Ishikawa (cell line): Measurements from ENCODE around the gene MIOS.

Source experiments
- CEBPB ChIP-seq: IDR thresholded peaks from 2 replicates; pipeline ENCODE4 v1.6.1; 2012
- CREB1 ChIP-seq: IDR thresholded peaks from 2 replicates; pipeline ENCODE4 v1.6.1; 2012; ENCODE audit warnings: low read depth
- EGR1 ChIP-seq: IDR thresholded peaks from 2 replicates; pipeline ENCODE4 v1.6.1; 2012
- EP300 ChIP-seq: IDR thresholded peaks from 2 replicates; pipeline ENCODE4 v1.6.1; 2012; ENCODE audit warnings: borderline replicate concordance
- FOXM1 ChIP-seq: IDR thresholded peaks from 2 replicates; pipeline ENCODE4 v1.6.1; 2012; ENCODE audit warnings: low read depth, borderline replicate concordance
- NFIC ChIP-seq: IDR thresholded peaks from 2 replicates; pipeline ENCODE4 v1.6.1; 2012
- RAD21 ChIP-seq: IDR thresholded peaks from 2 replicates; pipeline ENCODE4 v1.6.1; 2012; ENCODE audit warnings: low read depth
- TAF1 ChIP-seq: IDR thresholded peaks from 2 replicates; pipeline ENCODE4 v1.6.1; 2012; ENCODE audit warnings: low read depth, mild to moderate bottlenecking
- TCF12 ChIP-seq: IDR thresholded peaks from 2 replicates; pipeline ENCODE4 v1.6.1; 2012; ENCODE audit warnings: low read depth
- TEAD4 ChIP-seq: IDR thresholded peaks from 2 replicates; pipeline ENCODE4 v1.6.1; 2012
- YY1 ChIP-seq: IDR thresholded peaks from 2 replicates; pipeline ENCODE4 v1.6.1; 2012; ENCODE audit warnings: low read depth
- ZBTB7A ChIP-seq: IDR thresholded peaks from 2 replicates; pipeline ENCODE4 v1.6.1; 2012; ENCODE audit warnings: low read depth
- TF ChIP-seq, protein P1 (sequence below): IDR thresholded peaks from 2 replicates; pipeline ENCODE4 v1.6.1; 2012
- TF ChIP-seq, protein P2 (sequence below): IDR thresholded peaks from 2 replicates; pipeline ENCODE4 v1.6.1; 2012; ENCODE audit warnings: low read depth, mild to moderate bottlenecking
- TF ChIP-seq, protein P3 (sequence below): IDR thresholded peaks from 2 replicates; pipeline ENCODE4 v1.6.1; 2012

The MIOS gene

DNA sequence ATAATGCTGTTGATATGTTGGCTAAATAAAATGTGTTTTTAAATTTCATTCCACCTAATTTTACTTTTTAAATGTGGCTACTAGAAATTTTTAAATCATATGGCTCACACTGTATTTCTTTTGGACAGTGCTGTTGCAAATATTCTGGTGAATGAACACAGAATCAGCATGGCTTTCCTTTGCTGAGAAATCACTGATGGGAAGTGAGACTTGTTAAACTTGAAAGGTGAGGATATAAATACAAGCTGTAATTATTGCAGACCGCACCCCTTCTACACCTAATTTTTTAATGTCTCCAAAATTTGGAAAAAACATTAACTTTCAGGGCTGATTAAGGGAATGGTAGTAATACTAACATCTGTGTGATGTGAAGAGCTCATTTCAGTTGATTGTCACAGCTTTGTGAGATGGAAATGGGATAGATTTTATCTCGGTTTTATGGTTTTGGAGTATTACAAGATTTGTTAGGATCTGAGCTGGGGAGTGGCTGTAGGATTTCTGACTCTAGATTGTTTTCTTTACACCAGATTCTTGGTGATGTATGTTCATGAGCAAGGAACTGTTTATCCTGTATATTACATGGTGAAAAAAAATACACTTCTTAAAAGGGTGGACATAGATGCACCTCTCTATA is 1.3 kb downstream of the MIOS start:
- TF ChIP-seq TAF1 (no peak), YY1 (no peak), EP300 (no peak), TEAD4 (no peak), NFIC (no peak), RAD21 (no peak), TCF12 (no peak), ZBTB7A (no peak), CREB1 (no peak), EGR1 (no peak), CEBPB (no peak), FOXM1 (no peak)
- TF ChIP-seq, protein P1, sequence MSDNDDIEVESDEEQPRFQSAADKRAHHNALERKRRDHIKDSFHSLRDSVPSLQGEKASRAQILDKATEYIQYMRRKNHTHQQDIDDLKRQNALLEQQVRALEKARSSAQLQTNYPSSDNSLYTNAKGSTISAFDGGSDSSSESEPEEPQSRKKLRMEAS: no peak
- TF ChIP-seq, protein P2, sequence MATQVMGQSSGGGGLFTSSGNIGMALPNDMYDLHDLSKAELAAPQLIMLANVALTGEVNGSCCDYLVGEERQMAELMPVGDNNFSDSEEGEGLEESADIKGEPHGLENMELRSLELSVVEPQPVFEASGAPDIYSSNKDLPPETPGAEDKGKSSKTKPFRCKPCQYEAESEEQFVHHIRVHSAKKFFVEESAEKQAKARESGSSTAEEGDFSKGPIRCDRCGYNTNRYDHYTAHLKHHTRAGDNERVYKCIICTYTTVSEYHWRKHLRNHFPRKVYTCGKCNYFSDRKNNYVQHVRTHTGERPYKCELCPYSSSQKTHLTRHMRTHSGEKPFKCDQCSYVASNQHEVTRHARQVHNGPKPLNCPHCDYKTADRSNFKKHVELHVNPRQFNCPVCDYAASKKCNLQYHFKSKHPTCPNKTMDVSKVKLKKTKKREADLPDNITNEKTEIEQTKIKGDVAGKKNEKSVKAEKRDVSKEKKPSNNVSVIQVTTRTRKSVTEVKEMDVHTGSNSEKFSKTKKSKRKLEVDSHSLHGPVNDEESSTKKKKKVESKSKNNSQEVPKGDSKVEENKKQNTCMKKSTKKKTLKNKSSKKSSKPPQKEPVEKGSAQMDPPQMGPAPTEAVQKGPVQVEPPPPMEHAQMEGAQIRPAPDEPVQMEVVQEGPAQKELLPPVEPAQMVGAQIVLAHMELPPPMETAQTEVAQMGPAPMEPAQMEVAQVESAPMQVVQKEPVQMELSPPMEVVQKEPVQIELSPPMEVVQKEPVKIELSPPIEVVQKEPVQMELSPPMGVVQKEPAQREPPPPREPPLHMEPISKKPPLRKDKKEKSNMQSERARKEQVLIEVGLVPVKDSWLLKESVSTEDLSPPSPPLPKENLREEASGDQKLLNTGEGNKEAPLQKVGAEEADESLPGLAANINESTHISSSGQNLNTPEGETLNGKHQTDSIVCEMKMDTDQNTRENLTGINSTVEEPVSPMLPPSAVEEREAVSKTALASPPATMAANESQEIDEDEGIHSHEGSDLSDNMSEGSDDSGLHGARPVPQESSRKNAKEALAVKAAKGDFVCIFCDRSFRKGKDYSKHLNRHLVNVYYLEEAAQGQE: no peak
- TF ChIP-seq, protein P3, sequence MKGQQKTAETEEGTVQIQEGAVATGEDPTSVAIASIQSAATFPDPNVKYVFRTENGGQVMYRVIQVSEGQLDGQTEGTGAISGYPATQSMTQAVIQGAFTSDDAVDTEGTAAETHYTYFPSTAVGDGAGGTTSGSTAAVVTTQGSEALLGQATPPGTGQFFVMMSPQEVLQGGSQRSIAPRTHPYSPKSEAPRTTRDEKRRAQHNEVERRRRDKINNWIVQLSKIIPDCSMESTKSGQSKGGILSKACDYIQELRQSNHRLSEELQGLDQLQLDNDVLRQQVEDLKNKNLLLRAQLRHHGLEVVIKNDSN: no peak

DNA sequence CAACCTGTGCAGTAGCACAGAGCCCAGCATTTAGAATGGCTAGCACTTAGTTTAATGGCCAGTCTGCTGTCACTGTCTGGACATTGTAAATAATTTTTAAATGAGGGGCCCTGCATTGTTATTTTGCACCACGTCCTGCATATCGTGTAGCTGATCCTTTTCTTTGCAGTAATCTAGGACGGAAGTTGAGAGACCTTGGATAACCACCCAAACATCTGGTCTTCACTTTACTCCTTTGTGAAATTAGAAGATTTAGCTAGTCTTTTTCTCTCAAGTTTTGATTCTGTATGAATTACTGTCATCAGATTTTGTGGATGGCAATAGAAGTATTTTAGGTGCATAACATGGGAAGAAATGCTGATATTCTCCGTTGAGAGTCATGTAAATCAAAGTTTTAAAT is 1.9 kb downstream of the MIOS start:
- TF ChIP-seq, protein P3: no peak
- TF ChIP-seq, protein P1: no peak
- TF ChIP-seq EP300 (no peak), EGR1 (no peak), NFIC (no peak), TEAD4 (no peak), RAD21 (no peak), YY1 (no peak), TCF12 (no peak), CEBPB (no peak)

DNA sequence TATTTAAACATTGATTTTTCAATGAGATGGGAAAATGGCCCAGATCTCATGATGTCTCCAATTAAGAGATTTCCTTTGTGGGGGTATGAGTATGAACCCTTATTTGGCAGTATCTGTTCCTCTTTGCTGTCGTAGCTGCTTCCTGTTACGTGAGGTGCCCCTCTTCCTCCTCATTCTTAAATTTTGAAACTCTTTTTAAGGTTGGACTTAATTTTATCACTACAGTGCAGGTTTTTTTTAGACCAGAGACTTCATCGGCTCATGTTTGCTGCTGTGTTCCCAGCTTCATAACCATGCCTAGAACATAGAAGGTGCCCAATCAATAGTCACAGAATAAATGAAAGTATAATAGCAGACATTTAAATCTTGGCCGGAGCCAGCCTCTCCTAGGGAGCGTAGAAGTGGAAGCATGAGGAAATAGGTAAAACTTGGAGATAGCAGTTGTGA is 2.4 kb downstream of the MIOS start:
- TF ChIP-seq NFIC (no peak), EP300 (no peak)
- TF ChIP-seq, protein P3: no peak

DNA sequence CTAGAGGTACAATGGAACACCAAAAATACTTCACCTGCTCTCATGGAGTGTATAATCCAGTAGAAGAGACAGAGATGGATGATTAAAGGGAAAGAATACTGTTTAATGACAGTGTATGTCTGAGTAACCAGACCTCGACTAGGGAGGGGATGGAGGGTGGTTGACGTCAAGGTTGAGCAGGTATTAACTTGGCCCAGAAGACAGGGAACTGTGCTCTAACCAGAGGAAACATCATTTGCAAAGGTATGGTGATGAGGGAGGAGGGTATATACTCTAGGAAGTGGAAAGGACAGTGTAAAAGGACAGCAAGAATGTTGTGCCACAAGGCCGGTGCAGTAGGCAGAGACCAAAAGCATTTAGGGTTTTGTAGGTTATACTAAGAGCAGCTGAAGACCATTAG is 2.9 kb downstream of the MIOS start:
- TF ChIP-seq, protein P3: no peak
- TF ChIP-seq EP300: no peak
- no peak for TF ChIP-seq CREB1
- TF ChIP-seq, protein P2: no peak
- TF ChIP-seq FOXM1: no peak
- TF ChIP-seq, protein P1: no peak
- TF ChIP-seq YY1: no peak
- no peak for TF ChIP-seq RAD21
- TF ChIP-seq TCF12: no peak
- TF ChIP-seq NFIC: no peak
- TF ChIP-seq ZBTB7A: no peak
- TF ChIP-seq TEAD4: no peak
- no peak for TF ChIP-seq EGR1

DNA sequence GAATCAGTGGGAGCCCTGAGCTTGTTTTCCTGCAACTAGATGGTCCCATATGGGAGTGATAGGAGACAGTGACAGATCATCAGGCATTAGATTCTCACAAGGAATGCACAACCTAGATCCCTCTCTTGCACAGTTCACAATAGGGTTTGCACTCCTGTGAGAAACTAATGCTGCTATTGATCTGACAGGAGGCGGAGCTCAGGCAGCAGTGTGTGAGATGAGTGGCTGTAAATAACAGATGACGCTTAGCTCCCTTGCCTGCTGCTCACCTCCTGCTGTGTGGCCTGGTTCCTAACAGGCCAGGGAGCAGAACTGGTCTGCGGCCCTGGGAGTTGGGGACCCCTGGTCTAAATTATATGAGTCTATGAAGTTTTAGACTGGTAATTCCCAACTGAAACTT is 3.9 kb downstream of the MIOS start:
- no peak for TF ChIP-seq RAD21
- TF ChIP-seq NFIC: no peak
- TF ChIP-seq TEAD4: no peak
- TF ChIP-seq CREB1: no peak
- TF ChIP-seq FOXM1: no peak
- no peak for TF ChIP-seq CEBPB
- TF ChIP-seq EP300: no peak
- TF ChIP-seq TCF12: no peak
- TF ChIP-seq EGR1: no peak
- TF ChIP-seq YY1: no peak
- TF ChIP-seq, protein P2: no peak
- TF ChIP-seq, protein P1: no peak
